HK-2 (cell line): ENCODE measurements around the gene WNK2.

Experiments
- DNase-seq: peaks from one replicate; pipeline ENCODE4 v3.0.0-alpha.2; 2018; ENCODE audit not compliant: unreplicated experiment

The WNK2 gene

GRCh38 chr9:93217706-93218105 lies 33.8 kb downstream of the WNK2 start:
- DNase-seq, result no peak

- no peak for DNase-seq
Measured at GRCh38 chr9:93218161-93218560, 34.2 kb downstream of the WNK2 start.

GRCh38 chr9:93218671-93219420 lies 34.9 kb downstream of the WNK2 start:
- no peak for DNase-seq

- no peak for DNase-seq
Measured at GRCh38 chr9:93219692-93220091, 35.8 kb downstream of the WNK2 start.

GRCh38 chr9:93220627-93221026 lies 36.7 kb downstream of the WNK2 start:
- DNase-seq, result no peak

- no peak for DNase-seq
Measured at GRCh38 chr9:93221044-93221443, 37.1 kb downstream of the WNK2 start.

- DNase-seq, result no peak
Measured at GRCh38 chr9:93222890-93223259, 38.9 kb downstream of the WNK2 start.

GRCh38 chr9:93223260-93224180 lies 39.6 kb downstream of the WNK2 start:
- peak; percentile 25 for DNase-seq

- DNase-seq, result no peak
Measured at GRCh38 chr9:93224591-93224990, 40.7 kb downstream of the WNK2 start.

GRCh38 chr9:93225417-93225816 lies 41.5 kb downstream of the WNK2 start:
- no peak for DNase-seq

- no peak for DNase-seq
Measured at GRCh38 chr9:93225892-93226291, 42.0 kb downstream of the WNK2 start.

GRCh38 chr9:93226819-93227218 lies 42.9 kb downstream of the WNK2 start:
- DNase-seq, result no peak

GRCh38 chr9:93228030-93228429 lies 44.1 kb downstream of the WNK2 start:
- no peak for DNase-seq

- no peak for DNase-seq
Measured at GRCh38 chr9:93228453-93228852, 44.5 kb downstream of the WNK2 start.

GRCh38 chr9:93229636-93230035 lies 45.7 kb downstream of the WNK2 start:
- DNase-seq, result no peak

GRCh38 chr9:93230185-93230584 lies 46.2 kb downstream of the WNK2 start:
- DNase-seq, result no peak

- no peak for DNase-seq
Measured at GRCh38 chr9:93230601-93231000, 46.7 kb downstream of the WNK2 start.

- peak; percentile 4 for DNase-seq
Measured at GRCh38 chr9:93231121-93231694, 47.3 kb downstream of the WNK2 start.

GRCh38 chr9:93231716-93232115 lies 47.8 kb downstream of the WNK2 start:
- no peak for DNase-seq

GRCh38 chr9:93232388-93232960 lies 48.5 kb downstream of the WNK2 start:
- DNase-seq, result no peak

GRCh38 chr9:93233033-93233432 lies 49.1 kb downstream of the WNK2 start:
- no peak for DNase-seq

GRCh38 chr9:93234600-93234999 lies 50.7 kb downstream of the WNK2 start:
- DNase-seq, result no peak
